PFSK-1 (cell line): ENCODE measurements around the gene FBLN2.

ENCODE experiments used
- FOXP2 ChIP-seq: optimal IDR thresholded peaks from 2 replicates; pipeline ENCODE3; 2011; ENCODE audit warnings: borderline replicate concordance, control low read depth, inconsistent platforms; ENCODE audit not compliant: insufficient read depth; ENCODE audit errors: extremely low read length, extremely low read depth
- POLR2AphosphoS5 ChIP-seq: IDR thresholded peaks from 2 replicates; pipeline ENCODE4 v1.6.1; 2012; ENCODE audit warnings: low read depth, mild to moderate bottlenecking, control low read depth, low read length, moderate library complexity
- REST ChIP-seq, 2 experiments: IDR thresholded peaks; 2 replicates each; pipeline versions ENCODE4 v1.6.1 to v1.8.0; 2011 to 2012; ENCODE audit warnings: low read depth in 2 of 2, low read length in 2 of 2, control low read depth in 1 of 2, inconsistent platforms in 1 of 2, mild to moderate bottlenecking in 1 of 2, moderate library complexity in 1 of 2; ENCODE audit not compliant: insufficient read depth in 1 of 2
- SIN3A ChIP-seq: IDR thresholded peaks from 2 replicates; pipeline ENCODE4 v1.6.1; 2012; ENCODE audit warnings: mild to moderate bottlenecking, low read length, moderate library complexity, borderline replicate concordance; ENCODE audit not compliant: insufficient read depth
- TAF1 ChIP-seq: IDR thresholded peaks from 2 replicates; pipeline ENCODE4 v1.6.1; 2012; ENCODE audit warnings: low read length, control low read depth, borderline replicate concordance; ENCODE audit not compliant: insufficient read depth

Gene FBLN2

GRCh38 chr3:13574798-13575451 lies 26.0 kb downstream of the FBLN2 start:
- TF ChIP-seq TAF1 (no peak), POLR2AphosphoS5 (no peak), REST (IDR thresholded peaks at IDR 0.05; ENCODE audit: insufficient read depth in 1 of 2, low read depth in 2 of 2, low read length in 2 of 2) (no peak), SIN3A (no peak), FOXP2 (no peak)

- TF ChIP-seq FOXP2, result no peak
These were observed 26.6 kb downstream of the FBLN2 start for GRCh38 chr3:13575459-13576061.

GRCh38 chr3:13577181-13578121 lies 28.5 kb downstream of the FBLN2 start:
- TF ChIP-seq POLR2AphosphoS5 (no peak), SIN3A (no peak), REST (IDR thresholded peaks at IDR 0.05; ENCODE audit: insufficient read depth in 1 of 2, low read depth in 2 of 2, low read length in 2 of 2) (no peak), FOXP2 (no peak)

GRCh38 chr3:13578251-13578650 lies 29.3 kb downstream of the FBLN2 start:
- no peak for TF ChIP-seq SIN3A

GRCh38 chr3:13579063-13579462 lies 30.1 kb downstream of the FBLN2 start:
- TF ChIP-seq TAF1 (no peak), FOXP2 (no peak), POLR2AphosphoS5 (no peak), REST (IDR thresholded peaks at IDR 0.05; ENCODE audit: insufficient read depth in 1 of 2, low read depth in 2 of 2, low read length in 2 of 2) (no peak), SIN3A (no peak)
